NT2/D1 (cell line): ENCODE results near the gene WDHD1.

Source experiments
- SUZ12 ChIP-seq: IDR thresholded peaks from 2 replicates; pipeline ENCODE4 v1.6.1; 2011; ENCODE audit not compliant: insufficient read length, insufficient read depth; ENCODE audit errors: extremely low read depth
- YY1 ChIP-seq: IDR thresholded peaks from 2 replicates; pipeline ENCODE4 v1.6.1; 2011; ENCODE audit not compliant: insufficient read length, insufficient read depth
- ZNF274 ChIP-seq: IDR thresholded peaks from 2 replicates; pipeline ENCODE4 v1.6.1; 2011; ENCODE audit warnings: mild to moderate bottlenecking, low read depth, low read length

- TF ChIP-seq YY1 (no peak), ZNF274 (no peak), SUZ12 (no peak)
Observed at GRCh38 chr14:55053018-55053417, 26.1 kb upstream of the WDHD1 start.
